HG03066 (cell line): ENCODE measurements around the gene SLC15A4.
"Not testable (repeated sequence)": the region's sequence is repeated elsewhere in the genome, so short reads cannot be mapped to it uniquely, and the experiment has no call there.

Experiments
- ATAC-seq: cut with Tn5 transposase; IDR thresholded peaks from one replicate; pipeline ENCODE4 v1.9.1; 2021; ENCODE audit warnings: low read depth; ENCODE audit not compliant: unreplicated experiment

Gene SLC15A4

DNA sequence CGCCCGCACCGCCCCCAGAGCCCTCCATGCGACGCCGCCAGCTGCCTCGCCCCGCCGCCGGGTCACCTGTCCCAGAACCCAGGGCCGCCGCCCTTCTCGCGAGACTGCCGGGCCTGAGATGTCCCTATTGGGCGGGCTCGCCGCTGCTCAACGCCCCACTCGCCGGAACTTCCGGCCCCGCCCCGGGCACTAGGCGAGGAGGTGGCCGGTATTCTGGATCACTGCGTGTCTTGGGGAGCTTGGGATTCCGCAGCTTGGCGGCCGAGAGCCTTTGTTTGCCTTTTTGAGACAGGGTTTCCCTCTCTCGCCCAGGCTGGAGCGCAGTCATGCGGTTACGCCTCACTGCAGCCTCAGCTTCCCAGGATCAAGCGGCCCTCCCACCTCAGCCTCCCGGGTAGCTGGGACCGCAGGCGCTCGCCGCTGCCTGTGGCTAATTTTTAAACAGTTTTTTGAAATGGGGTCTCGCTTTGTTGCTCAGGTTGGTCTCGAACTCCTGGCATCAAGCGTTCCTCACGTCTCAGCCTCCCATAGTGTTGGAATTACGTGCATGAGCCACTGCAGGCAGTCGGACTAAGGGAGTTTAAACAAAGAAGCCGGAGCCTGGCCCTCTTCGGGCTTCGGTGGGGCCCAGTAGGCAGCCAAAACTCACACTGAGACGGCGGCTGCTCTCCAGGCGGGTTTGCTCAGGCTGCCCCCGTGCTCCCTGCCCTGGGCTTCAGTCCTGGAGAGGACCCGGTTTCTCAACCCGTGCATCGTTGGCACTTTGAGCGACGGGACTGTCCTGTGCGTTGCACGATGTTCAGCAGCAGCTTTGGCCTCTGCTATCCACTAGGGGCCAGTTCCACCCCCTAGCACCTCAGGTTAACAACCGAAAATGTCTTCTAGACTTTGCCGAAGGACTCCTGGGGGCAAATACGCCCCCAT lies at the start of gene SLC15A4:
TSS of gene SLC15A4 (minus strand) at position 43 of the 924 bp plus-strand sequence. CDS start at position 28, 15 bp downstream.
- peak; percentile 65 for ATAC-seq

- no peak for ATAC-seq
Measured at GRCh38 chr12:128872303-128872702, 48.5 kb upstream of the SLC15A4 start.

GRCh38 chr12:128871516-128871892 lies 47.7 kb upstream of the SLC15A4 start:
- ATAC-seq: no peak

DNA sequence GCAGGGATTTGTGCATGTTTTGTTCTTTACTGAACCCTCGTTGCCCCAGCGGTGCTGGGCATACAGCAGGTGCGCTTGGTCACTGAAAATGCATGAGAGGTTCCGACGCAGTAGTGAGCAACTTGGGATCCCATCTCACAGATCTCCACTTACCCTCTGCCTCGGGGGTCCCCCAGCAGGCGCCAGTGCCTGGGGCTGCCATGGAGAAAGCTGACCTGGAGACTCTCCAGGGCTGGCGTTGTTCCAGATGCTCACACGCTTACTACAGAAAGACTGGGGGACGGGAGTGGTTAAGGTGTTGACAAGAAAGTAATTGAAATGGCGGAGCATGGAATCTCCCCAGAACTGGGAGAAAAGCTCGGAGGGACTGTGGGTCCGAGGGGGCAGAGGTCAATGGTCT lies 43.7 kb upstream of the SLC15A4 start:
- no peak for ATAC-seq

- ATAC-seq: no peak
Measured at GRCh38 chr12:128864516-128865186, 40.9 kb upstream of the SLC15A4 start.

DNA sequence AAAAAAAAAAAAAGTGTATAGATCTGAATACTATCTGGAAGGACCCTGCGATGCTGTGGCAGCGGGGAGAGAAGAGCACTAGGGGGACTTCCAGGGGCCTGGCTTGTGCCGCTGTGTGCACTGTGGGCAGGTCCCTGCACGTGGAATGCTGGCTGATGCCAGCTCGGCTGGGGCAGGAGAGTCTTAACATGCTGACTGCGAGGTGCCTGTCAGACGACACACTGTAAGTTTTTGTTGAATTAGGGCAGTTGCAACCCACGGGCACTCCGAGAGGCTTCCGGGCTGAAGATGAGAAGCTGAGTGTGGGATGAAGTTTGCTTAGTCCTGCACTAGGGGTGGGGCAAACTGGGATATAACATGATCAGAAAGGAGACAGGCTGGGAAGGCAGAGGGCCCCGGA lies 40.2 kb upstream of the SLC15A4 start:
- no peak for ATAC-seq

- ATAC-seq: no peak
Measured at GRCh38 chr12:128861226-128862016, 37.7 kb upstream of the SLC15A4 start.

DNA sequence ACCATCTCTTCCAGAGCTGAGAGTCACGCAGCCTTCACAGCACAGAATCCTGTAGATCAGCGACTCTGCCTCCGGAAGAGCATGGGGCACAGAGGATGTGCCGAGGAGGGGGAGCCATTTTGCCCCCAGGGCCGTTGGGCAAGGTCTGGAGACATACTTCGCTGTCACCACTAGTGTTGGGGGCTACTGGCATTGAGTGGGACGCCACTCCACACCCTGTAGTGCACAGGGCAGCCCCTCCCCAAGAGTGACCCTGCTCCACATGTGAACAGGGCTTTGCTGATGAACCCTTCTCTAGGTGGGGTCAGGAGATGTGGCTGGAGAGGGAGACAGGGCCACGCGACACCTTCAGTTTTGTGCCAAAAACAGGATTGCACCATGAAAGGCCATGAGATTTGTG lies 35.6 kb upstream of the SLC15A4 start:
- ATAC-seq: no peak

DNA sequence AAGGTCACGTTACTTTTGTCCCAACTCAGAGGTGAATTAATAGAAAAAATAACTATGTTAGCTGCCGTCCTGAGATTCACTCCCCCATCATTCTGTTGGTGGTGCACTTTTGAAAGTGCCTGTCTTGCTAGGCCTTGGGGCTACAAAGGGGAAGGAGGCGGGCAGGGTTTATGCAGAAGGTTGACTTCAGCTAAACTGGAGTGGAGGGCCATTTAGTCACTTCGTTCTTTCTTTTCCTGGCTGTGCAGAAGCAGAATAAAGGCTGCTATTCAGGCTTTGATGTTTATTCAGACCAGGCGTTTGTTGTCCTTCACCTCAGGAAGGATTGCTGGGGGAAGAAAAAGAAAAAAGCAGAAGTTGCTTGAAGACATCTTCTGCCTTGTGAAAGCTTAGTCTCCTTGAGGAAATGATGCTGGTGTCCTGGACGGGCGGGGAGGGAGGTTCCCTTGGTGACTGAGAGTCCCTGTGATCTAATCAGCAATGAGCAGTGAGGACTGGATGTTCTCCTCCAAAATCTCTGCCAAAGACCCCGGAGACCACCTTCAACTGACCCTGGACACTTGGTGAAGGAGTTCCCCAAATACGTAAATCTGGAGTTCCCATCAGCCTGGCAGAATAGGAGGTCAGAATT lies 33.5 kb upstream of the SLC15A4 start:
- no peak for ATAC-seq

- ATAC-seq: no peak
Measured at GRCh38 chr12:128856791-128857078, 33.0 kb upstream of the SLC15A4 start.

DNA sequence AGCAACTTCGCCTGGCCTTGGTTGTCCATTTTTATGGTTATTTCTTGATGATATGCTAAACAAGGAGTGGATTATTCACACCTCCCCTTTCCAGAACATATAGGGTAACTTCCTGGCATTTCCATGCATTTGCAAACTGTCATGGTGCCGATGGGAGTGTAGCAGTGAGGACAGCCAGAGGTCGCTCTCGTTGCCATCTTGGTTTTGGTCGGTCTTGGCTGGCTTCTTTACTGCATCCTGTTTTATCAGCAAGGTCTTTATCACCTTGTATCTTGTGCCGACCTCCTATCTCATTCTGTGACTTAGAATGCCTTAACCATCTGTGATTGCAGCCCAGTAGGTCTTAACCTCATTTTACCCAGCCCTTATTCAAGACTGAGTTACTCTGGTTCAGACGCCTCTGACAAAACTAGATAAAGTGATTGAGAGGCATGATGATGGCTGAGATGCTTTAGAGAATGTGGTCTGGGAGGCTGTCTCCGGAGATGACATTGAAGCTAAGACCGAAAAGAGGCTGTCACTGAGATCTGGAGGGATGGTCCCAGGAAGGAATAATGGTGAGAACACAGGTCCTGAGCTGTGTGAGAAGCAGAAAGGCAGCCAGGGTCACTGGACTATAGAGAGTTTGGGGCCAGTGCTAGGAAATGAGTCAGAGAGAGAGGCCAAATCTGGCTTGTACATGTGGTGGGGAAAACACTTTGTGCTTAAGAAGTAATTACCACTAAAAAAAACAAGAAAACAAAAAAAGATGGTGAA lies 32.5 kb upstream of the SLC15A4 start:
- peak; percentile 47 for ATAC-seq

DNA sequence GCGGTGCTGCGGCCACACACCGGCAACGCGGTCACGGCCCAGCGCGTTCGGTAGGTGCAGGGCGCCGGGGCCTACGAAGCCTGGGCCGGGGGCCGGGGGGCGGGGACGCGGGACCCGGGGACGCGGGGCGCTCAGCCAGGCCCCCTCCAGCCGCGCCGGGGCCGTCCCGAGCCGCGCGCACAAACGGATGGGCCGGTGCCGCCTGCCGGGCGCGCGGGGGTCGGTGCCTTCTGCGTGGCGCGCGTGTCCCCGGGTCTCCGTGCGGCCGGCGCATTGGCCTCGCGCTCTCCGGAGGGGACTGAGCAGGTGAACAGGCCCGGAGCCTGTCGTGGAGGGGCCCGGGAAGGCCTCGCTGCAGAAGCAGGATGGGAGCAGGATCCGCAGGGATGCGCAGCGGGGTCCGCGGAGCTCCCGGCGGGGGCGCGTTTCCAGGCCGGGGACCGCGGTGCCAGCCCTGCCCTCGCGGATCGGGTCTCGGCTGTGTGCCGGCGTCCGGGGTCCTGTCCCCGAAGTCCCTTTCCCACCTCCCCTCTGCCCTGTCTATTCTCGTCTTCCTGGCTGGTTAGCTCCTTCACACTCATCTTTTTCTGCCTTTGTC lies 29.9 kb upstream of the SLC15A4 start:
- ATAC-seq: peak; percentile 41

- ATAC-seq: peak; percentile 36
Measured at GRCh38 chr12:128852885-128853599, 29.3 kb upstream of the SLC15A4 start, which contains the start of gene GLT1D1. Gene GLT1D1 (plus strand): TSS chr12:128853478. CDS start chr12:128853582, 104 bp downstream.

GRCh38 chr12:128852026-128852698 lies 28.4 kb upstream of the SLC15A4 start:
- ATAC-seq: no peak

DNA sequence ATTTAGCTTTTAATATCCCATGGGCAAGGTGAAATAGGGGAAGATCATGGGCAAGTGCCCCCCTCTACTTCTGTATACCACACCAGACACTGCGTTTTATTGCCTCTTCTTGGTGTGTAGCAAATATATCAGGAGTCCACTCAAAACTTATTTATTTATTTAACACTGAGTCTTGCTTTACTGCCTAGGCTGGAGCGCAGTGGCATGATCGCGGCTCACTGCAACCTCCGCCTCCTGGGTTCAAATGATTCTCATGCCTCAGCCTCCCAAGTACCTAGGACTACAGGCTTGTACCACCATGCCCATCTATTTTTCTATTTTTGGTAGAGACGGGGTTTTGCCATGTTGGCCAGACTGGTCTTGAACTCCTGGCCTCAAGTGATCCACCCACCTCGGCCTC lies 27.7 kb upstream of the SLC15A4 start:
- not testable (repeated sequence) for ATAC-seq

GRCh38 chr12:128850400-128850799 lies 26.6 kb upstream of the SLC15A4 start:
- no peak for ATAC-seq

- not testable (repeated sequence) for ATAC-seq
Measured at GRCh38 chr12:128849806-128850205, 26.0 kb upstream of the SLC15A4 start.

- ATAC-seq: no peak
Measured at GRCh38 chr12:128848371-128848770, 24.6 kb upstream of the SLC15A4 start.
